Mucosa of rectum (tissue), 2 donors: ENCODE data around the gene TCN1.

ENCODE experiments used
- H3K27ac ChIP-seq, 2 donors: one replicate each; pipeline ENCODE4 v1.7.0; 2013; ENCODE audit warnings: inconsistent platforms in 2 of 2, low read depth in 2 of 2, low read length in 2 of 2
- H3K27me3 ChIP-seq, 2 donors: one replicate each; pipeline ENCODE4 v1.7.0; 2013; ENCODE audit warnings: low read length in 2 of 2; ENCODE audit not compliant: control insufficient read depth in 2 of 2, insufficient read depth in 2 of 2
- H3K36me3 ChIP-seq, 2 donors: one replicate each; pipeline ENCODE4 v1.7.0; 2013; ENCODE audit warnings: low read length in 2 of 2; ENCODE audit not compliant: control insufficient read depth in 2 of 2, insufficient read depth in 2 of 2
- H3K4me1 ChIP-seq, 2 donors: one replicate each; pipeline ENCODE4 v1.7.0; 2013; ENCODE audit warnings: low read length in 2 of 2, mild to moderate bottlenecking in 1 of 2; ENCODE audit not compliant: control insufficient read depth in 2 of 2, insufficient read depth in 2 of 2
- H3K4me3 ChIP-seq, 2 donors: one replicate each; pipeline ENCODE4 v1.7.0; 2013; ENCODE audit warnings: low read length in 2 of 2
- H3K9ac ChIP-seq, 2 donors: one replicate each; pipeline ENCODE4 v1.7.0; 2013; ENCODE audit warnings: low read length in 2 of 2, low read depth in 1 of 2, mild to moderate bottlenecking in 1 of 2
- H3K9me3 ChIP-seq, 2 donors: one replicate each; pipeline ENCODE4 v1.7.0; 2013; ENCODE audit warnings: low read length in 2 of 2; ENCODE audit not compliant: control insufficient read depth in 2 of 2
- donor health status: healthy.
- donor health status: Normal muscosa, but diverticular disease.

The TCN1 gene

DNA sequence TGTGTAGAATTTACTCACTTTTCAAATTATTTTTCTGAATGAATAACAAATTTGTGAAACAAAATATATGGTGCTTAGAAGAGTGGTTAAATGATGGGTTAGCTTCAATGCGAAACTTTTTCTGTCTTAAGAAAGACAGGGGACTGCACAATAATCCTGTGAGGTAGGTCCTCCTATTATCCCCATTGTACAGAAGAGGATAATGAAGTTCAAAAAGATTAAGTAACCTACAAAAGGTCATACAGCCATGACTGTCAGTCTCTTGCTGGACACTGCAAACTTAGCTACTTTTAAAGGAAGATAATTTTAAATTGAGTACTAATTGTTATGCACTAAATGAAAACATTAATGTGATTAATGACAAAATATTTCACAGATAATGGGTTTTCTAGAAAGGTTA lies 17.3 kb upstream of the TCN1 start:
- Histone ChIP-seq H3K4me3 (no peak overlapping the region), H3K9ac (no peak overlapping the region), H3K9me3 (no peaks in the 10 kb centered on the region), H3K27ac (no peak overlapping the region), H3K27me3 (no peaks in the 10 kb centered on the region), H3K36me3 (no peaks in the 10 kb centered on the region), H3K4me1 (peaks cover 0 to 3% of the 10 kb centered on the region in 2 donors)

DNA sequence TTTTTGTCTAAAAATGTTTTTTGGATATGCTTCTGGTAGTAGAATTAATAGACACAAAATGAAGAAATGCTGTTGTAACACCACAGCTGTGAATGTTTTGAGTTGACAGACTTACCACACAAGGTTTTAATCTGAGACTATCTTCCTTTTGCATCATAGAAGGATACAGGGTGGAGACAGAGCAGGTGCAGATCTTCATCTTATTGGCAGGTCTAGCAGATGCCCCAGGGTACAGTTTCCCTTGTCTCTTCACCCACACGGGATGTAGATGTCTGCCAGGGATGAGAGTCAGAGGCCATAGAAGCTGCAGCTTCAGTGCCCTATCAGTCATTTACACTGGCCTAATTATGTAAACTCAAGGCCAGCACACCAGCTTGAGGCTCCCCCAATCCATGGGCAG lies 13.3 kb upstream of the TCN1 start:
- H3K27ac ChIP-seq, result no peak overlapping the region
- H3K4me1 ChIP-seq, result peaks cover 0 to 3% of the 10 kb centered on the region in 2 donors
- no peak overlapping the region for H3K4me3 ChIP-seq

DNA sequence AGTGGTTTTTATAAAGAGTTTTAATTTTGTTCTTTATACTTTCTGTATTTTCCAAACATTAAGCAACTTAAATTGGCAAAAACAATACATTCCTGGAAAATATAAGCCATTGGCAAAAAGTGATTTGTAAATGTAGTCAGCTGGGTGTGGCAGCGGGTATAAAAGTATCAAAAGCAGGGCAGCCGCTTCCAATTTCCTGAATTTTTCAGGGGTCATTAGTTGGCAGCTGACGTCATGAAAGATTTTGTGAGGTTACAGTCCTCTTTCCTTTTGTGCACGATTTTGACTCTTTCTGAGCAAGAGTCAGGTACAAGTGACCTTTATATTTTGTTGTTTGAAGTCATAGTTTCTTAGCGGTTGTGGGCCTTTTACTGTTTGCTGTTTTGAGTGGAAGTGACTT lies 12.3 kb upstream of the TCN1 start, which contains the start of gene OOSP3:
OOSP3 (plus strand) TSS at position 208 of the 400 bp plus-strand sequence; CDS start at position 235, 27 bp downstream.
- Histone ChIP-seq H3K27ac (no peak within 1 kb of the TSS), H3K4me3 (no peak within 1 kb of the TSS), H3K9ac (no peak within 1 kb of the TSS), H3K27me3 (no peaks in the 10 kb centered on the region), H3K9me3 (no peaks in the 10 kb centered on the region), H3K4me1 (peaks cover 0 to 3% of the 10 kb centered on the region in 2 donors), H3K36me3 (no peaks in the 10 kb centered on the region)

More for the DNA sequence above, 13.3 kb upstream of the TCN1 start:
- Histone ChIP-seq H3K27me3 (no peaks in the 10 kb centered on the region), H3K9ac (no peak overlapping the region), H3K36me3 (no peaks in the 10 kb centered on the region), H3K9me3 (no peaks in the 10 kb centered on the region)

DNA sequence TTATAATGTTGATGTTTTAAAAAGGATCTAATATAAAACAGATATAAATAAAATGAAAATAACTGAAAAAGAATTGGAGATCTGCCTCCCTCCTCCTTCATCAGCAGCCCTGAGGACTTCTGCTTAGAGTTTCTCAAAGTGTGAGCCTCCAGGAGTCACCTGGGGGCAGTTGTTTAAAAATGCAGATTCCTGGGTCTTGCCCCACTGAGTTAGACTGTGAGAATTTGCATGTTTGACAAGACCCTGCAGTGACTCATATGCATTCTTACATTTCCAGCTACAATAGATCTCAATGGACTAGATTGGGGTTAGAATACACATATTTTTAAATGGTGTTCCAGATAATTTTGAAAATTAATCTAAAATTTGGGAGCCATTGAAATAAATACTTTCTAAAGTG lies 11.5 kb upstream of the TCN1 start:
- Histone ChIP-seq H3K4me3 (no peak overlapping the region), H3K4me1 (peaks cover 0 to 3% of the 10 kb centered on the region in 2 donors), H3K9me3 (no peaks in the 10 kb centered on the region), H3K27ac (no peak overlapping the region), H3K27me3 (no peaks in the 10 kb centered on the region), H3K9ac (no peak overlapping the region), H3K36me3 (no peaks in the 10 kb centered on the region)

DNA sequence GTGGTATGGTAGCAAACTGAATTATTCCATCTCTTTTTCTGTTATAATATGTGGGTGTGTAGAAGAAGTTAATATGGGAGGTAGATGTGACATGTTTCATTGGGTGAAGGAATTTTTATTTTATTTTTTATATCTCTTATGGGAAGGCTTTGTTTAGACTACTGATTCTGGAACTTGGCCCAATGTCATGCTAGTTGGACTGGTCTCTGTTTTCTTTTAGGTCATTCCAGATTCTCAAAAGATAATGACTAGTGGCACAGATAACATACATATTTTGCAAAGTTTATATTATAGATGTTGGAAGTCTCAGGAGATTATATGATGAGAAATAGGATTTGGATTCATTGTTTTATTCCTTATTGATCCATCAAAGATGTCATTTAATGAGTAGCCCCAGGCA lies 11.0 kb upstream of the TCN1 start:
- no peak overlapping the region for H3K9ac ChIP-seq
- no peak overlapping the region for H3K4me3 ChIP-seq
- no peaks in the 10 kb centered on the region for H3K36me3 ChIP-seq
- no peaks in the 10 kb centered on the region for H3K9me3 ChIP-seq
- H3K4me1 ChIP-seq, result peaks cover 0 to 3% of the 10 kb centered on the region in 2 donors
- H3K27ac ChIP-seq, result no peak overlapping the region
- no peaks in the 10 kb centered on the region for H3K27me3 ChIP-seq

DNA sequence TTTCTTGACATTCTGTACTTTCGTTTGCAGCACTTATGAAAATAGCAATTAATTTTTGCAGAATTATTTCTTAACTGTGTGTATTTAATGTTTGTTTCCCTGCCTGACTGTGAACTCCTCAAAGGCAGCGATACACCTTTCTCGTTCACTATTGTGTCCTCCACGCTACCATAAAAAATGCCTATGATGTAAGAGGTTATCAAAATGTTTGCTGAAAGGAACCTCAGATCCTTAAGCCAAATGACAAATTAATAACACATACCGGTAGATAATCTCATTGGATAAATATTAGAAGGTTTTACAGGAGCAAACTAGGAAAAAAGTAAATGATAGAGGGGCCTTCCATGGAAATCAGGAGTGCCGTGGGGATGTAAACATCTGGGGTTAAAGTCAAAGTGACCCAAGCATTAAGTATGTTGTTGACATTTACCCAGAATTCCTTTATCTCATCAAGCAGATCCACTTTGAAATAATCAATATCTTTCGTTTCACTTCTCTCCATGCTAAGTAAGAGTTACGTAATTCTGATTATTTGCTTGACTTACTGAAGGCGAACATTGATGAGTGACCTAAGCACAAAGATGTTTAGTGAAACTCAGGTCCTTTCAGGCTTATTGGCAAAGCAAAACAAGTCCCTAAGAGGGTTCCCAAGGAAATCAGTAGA lies 9.7 kb upstream of the TCN1 start:
- H3K36me3 ChIP-seq, result no peaks in the 10 kb centered on the region
- peaks cover 0 to 3% of the 10 kb centered on the region in 2 donors for H3K4me1 ChIP-seq
- H3K9me3 ChIP-seq, result no peaks in the 10 kb centered on the region
- no peak overlapping the region for H3K27ac ChIP-seq
- H3K4me3 ChIP-seq, result no peak overlapping the region
- H3K27me3 ChIP-seq, result no peaks in the 10 kb centered on the region
- H3K9ac ChIP-seq, result no peak overlapping the region

DNA sequence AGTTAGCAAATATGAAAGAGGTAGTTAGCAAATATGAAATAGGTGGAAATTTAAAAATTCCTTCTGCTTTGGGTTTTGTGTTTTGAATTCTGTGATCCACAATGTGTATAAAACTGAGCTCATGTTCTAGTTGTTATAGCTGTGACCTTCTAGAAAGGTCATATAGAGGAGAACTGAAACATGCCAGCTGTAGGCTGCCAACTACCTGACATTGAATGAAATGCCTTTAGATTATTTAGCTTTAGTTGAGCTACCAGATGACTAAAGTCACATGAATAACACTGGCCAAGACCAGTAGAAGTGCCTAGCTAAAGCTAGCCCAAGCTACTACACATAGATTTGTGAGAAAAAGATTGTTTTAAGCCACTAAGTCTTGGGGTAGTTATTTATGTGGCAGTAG lies 5.8 kb upstream of the TCN1 start:
- no peaks in the 10 kb centered on the region for H3K27me3 ChIP-seq
- no peaks in the 10 kb centered on the region for H3K4me1 ChIP-seq
- H3K4me3 ChIP-seq, result no peak overlapping the region
- H3K9ac ChIP-seq, result no peak overlapping the region
- H3K36me3 ChIP-seq, result no peaks in the 10 kb centered on the region
- H3K27ac ChIP-seq, result no peak overlapping the region
- no peaks in the 10 kb centered on the region for H3K9me3 ChIP-seq

DNA sequence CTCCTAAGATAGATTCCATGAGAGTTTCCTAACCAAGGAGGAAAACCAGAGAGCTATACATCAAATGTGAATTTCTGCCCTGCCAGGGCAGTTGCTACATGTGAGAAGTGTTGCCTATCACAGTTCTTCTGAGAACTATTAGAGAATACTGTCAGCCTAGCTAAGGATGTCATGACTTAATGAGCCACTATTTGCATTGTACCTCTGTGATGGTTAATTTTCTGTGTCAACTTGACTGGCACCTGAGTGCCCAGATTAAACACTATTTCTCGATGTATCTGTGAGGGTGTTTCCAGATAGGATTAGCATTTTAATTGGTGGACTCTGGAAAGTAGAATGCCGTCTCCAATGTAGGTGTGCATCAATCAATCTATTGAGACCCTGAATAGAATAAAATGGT lies 1.7 kb upstream of the TCN1 start:
- no peak overlapping the region for H3K9ac ChIP-seq
- no peaks in the 10 kb centered on the region for H3K36me3 ChIP-seq
- no peaks in the 10 kb centered on the region for H3K4me1 ChIP-seq
- no peaks in the 10 kb centered on the region for H3K9me3 ChIP-seq
- no peak overlapping the region for H3K4me3 ChIP-seq
- H3K27me3 ChIP-seq, result no peaks in the 10 kb centered on the region
- H3K27ac ChIP-seq, result no peak overlapping the region

DNA sequence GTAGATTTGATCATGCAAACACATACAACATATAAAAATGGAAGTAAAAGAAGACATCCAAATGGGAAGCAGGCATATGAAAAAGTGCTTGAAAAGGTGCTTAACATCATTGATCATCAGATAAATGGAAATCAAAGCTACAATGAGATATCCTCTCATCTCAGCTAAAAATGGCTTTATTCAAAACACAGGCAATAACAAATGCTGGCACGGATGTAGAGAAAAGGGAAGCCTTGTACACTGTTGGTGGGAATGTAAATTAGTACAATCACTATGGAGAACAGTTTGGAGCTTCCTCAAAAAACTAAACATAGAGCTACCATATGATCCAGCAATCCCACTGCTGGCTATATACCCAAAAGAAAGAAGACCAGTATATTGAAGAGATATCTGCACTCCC lies 549 bp upstream of the TCN1 start:
- Histone ChIP-seq H3K4me3 (no peak overlapping the region), H3K27me3 (no peaks in the 10 kb centered on the region), H3K9ac (no peak overlapping the region), H3K36me3 (no peaks in the 10 kb centered on the region), H3K27ac (no peak overlapping the region), H3K4me1 (no peaks in the 10 kb centered on the region), H3K9me3 (no peaks in the 10 kb centered on the region)

DNA sequence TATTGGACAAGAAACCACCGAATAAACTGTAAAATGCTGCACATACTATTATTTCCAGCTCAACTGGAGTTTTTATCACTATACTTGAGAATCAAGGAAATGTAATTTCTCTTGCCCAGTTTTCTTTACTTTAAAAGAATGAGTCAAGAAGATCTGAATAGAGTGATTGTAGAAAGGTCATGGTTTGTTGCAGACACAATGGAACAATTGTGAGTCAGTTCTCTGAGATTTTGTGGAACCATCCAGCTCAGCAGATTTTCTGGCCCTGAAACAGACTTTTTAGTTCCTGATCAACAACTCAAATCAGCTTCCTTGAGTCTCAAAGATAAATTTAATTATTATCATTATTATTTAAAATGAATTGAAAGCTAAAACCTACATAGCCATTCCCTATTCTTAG lies 1.3 kb downstream of the TCN1 start:
- H3K27ac ChIP-seq, result no peak overlapping the region
- no peak overlapping the region for H3K9ac ChIP-seq
- no peaks in the 10 kb centered on the region for H3K9me3 ChIP-seq
- no peaks in the 10 kb centered on the region for H3K4me1 ChIP-seq
- no peaks in the 10 kb centered on the region for H3K36me3 ChIP-seq
- no peaks in the 10 kb centered on the region for H3K27me3 ChIP-seq
- H3K4me3 ChIP-seq, result no peak overlapping the region
